Adipose tissue (tissue), 3 donors: ENCODE results near the gene ARID5B. TPM values are rescaled to one million over a fixed set of nuclear protein-coding genes. Genes with fewer than 3 reads are reported as not detected.

Source experiments
- H3K27ac ChIP-seq: one replicate; pipeline ENCODE4 v1.5.1; 2013; ENCODE audit warnings: low read depth, low read length
- WGBS, 3 donors: extraction: QIAGEN DNeasy Blood & Tissue Kit; methylation state at CpG; one replicate each; pipeline ENCODE4 v1.1.7; 2013; 5-methylcytosine and 5-hydroxymethylcytosine counted together
- polyA plus RNA-seq, 3 donors: library from polyadenylated mRNA; stranded (reverse); fragments of 200-250 nt; gene quantifications; one replicate each; pipeline ENCODE4 v1.2.3, GENCODE V29; 2013
- donor health status: healthy with polysubstance abuse.
- donor health status: Bipolar disorder and iron deficiency.
- donor health status: healthy.

ARID5B gene
- polyA plus RNA-seq, 3 donors = 3.3 to 59.6 (median 36.6) TPM

GRCh38 chr10:61952028-61952674 lies 50.7 kb downstream of the ARID5B start:
- no peak overlapping the region for H3K27ac ChIP-seq
- 74 to 89% (median 84%) methylated on average over 5 of the region's 5 CpGs for WGBS, 3 donors

GRCh38 chr10:61953183-61953582 lies 51.7 kb downstream of the ARID5B start:
- H3K27ac ChIP-seq = no peak overlapping the region
- 80 to 99% (median 88%) methylated on average over 2 of the region's 2 CpGs for WGBS, 3 donors

GRCh38 chr10:61957806-61958205 lies 56.3 kb downstream of the ARID5B start:
- no peak overlapping the region for H3K27ac ChIP-seq
- 94 to 97% (median 97%) methylated on average over 4 of the region's 4 CpGs for WGBS, 3 donors

- WGBS, 3 donors = 96 to 97% (median 97%) methylated on average over 12 of the region's 12 CpGs
- H3K27ac ChIP-seq = no peak overlapping the region
These were observed 56.8 kb downstream of the ARID5B start for GRCh38 chr10:61958311-61958710.

GRCh38 chr10:61958805-61959204 lies 57.3 kb downstream of the ARID5B start:
- H3K27ac ChIP-seq = no peak overlapping the region

GRCh38 chr10:61959814-61960213 lies 58.3 kb downstream of the ARID5B start:
- 78 to 89% (median 82%) methylated on average over 2 of the region's 2 CpGs for WGBS, 3 donors
- H3K27ac ChIP-seq = no peak overlapping the region

- H3K27ac ChIP-seq = no peak overlapping the region
- WGBS, 3 donors = 96 to 97% (median 96%) methylated on average over 2 of the region's 2 CpGs
These were observed 59.1 kb downstream of the ARID5B start for GRCh38 chr10:61960396-61961120.

GRCh38 chr10:61961278-61961677 lies 59.8 kb downstream of the ARID5B start:
- no peak overlapping the region for H3K27ac ChIP-seq
- 68 to 72% (median 72%) methylated on average over 8 of the region's 8 CpGs for WGBS, 3 donors

- WGBS, 3 donors = 92 to 96% (median 93%) methylated on average over 4 of the region's 4 CpGs
- no peak overlapping the region for H3K27ac ChIP-seq
These were observed 61.5 kb downstream of the ARID5B start for GRCh38 chr10:61962971-61963370.

- H3K27ac ChIP-seq = no peak overlapping the region
- WGBS, 3 donors = 71 to 88% (median 88%) methylated on average over 2 of the region's 2 CpGs
These were observed 62.2 kb downstream of the ARID5B start for GRCh38 chr10:61963669-61964058.

- WGBS, 3 donors = 39 to 63% (median 62%) methylated on average over 3 of the region's 3 CpGs
- no peak overlapping the region for H3K27ac ChIP-seq
These were observed 62.7 kb downstream of the ARID5B start for GRCh38 chr10:61964059-61964709.

- WGBS, 3 donors = 59 to 91% (median 89%) methylated on average over 7 of the region's 7 CpGs
- no peak overlapping the region for H3K27ac ChIP-seq
These were observed 63.6 kb downstream of the ARID5B start for GRCh38 chr10:61964949-61965702.

- 47 to 57% (median 56%) methylated on average over 3 of the region's 3 CpGs for WGBS, 3 donors
- no peak overlapping the region for H3K27ac ChIP-seq
These were observed 64.3 kb downstream of the ARID5B start for GRCh38 chr10:61965703-61966395.

GRCh38 chr10:61967298-61967697 lies 65.8 kb downstream of the ARID5B start:
- no peak overlapping the region for H3K27ac ChIP-seq
- 47 to 96% (median 90%) methylated on average over 4 of the region's 4 CpGs for WGBS, 3 donors

GRCh38 chr10:61970182-61971002 lies 68.9 kb downstream of the ARID5B start:
- whole genome bisulfite sequencing, 3 donors = 64 to 69% (median 65%) methylated on average over 6 of the region's 6 CpGs
- H3K27ac ChIP-seq = no peak overlapping the region

- no peak overlapping the region for H3K27ac ChIP-seq
These were observed 69.5 kb downstream of the ARID5B start for GRCh38 chr10:61971003-61971325.

- 71 to 81% (median 79%) methylated on average over 2 of the region's 2 CpGs for WGBS, 3 donors
- H3K27ac ChIP-seq = no peak overlapping the region
These were observed 71.7 kb downstream of the ARID5B start for GRCh38 chr10:61973169-61973568.

GRCh38 chr10:61973906-61974305 lies 72.4 kb downstream of the ARID5B start:
- H3K27ac ChIP-seq = no peak overlapping the region
- 61 to 68% (median 68%) methylated on average over 5 of the region's 5 CpGs for WGBS, 3 donors
